ENCODE results near the gene C5orf34.

C5orf34 gene

DNA sequence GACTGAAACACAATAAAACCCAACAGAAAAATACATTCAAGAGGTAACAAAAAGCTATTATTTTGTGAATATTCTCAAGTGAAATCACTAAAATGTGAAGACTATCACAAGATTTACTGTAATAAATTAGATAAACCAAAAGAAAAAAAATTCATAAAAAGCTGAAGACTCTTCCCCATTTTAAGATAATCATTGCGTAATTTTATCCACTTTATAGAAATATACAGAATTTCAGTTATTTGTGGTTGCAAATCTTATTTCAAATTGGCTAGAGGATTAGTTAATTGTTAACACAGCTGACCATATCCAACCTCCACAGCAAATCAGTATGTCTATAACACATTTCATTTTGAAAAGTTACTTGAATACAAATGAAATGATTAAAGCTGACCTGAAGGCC, 23.6 kb downstream of the C5orf34 start:
- Histone ChIP-seq H3K79me2 (ENCODE audit: insufficient read depth, low read length) (no peaks in the 10 kb centered on the region), H3K9me2 (replicated peaks; ENCODE audit: insufficient read depth, low read length) (no peaks in the 10 kb centered on the region), H3K27me3 (ENCODE audit: low read length) (no peaks in the 10 kb centered on the region), H3K4me3 (ENCODE audit: insufficient read depth, low read length, poor library complexity, severe bottlenecking) (no peak overlapping the region), H3K9me3 (ENCODE audit: insufficient read depth, low read length) (no peaks in the 10 kb centered on the region), H4K20me1 (ENCODE audit: low read depth, low read length) (no peaks in the 10 kb centered on the region), H3K36me3 (ENCODE audit: low read length) (peaks cover 54% of the 10 kb centered on the region), H3F3A (ENCODE audit: insufficient read depth) (peaks cover 12% of the 10 kb centered on the region; the same call in 1 of the 2 replicates), H3K4me2 (ENCODE audit: low read depth, low read length, poor library complexity, severe bottlenecking) (no peak overlapping the region), H2AFZ (ENCODE audit: low read depth, low read length, severe bottlenecking) (no peak overlapping the region), H3K27ac (ENCODE audit: low read depth, low read length) (no peak overlapping the region), H3K9ac (ENCODE audit: low read length) (no peak overlapping the region)
- TF ChIP-seq EZH2phosphoT487 (conservative IDR thresholded peaks at IDR 0.05; ENCODE audit: low read length): no peak
- no peak for TF ChIP-seq CTCF (IDR thresholded peaks at IDR 0.05; ENCODE audit: insufficient read depth, low read length, poor library complexity, severe bottlenecking)

GRCh38 chr5:43486353-43486752, 28.6 kb downstream of the C5orf34 start:
- TF ChIP-seq CTCF (IDR thresholded peaks at IDR 0.05; ENCODE audit: insufficient read depth, low read length, poor library complexity, severe bottlenecking) (no peak), EZH2phosphoT487 (conservative IDR thresholded peaks at IDR 0.05; ENCODE audit: low read length) (no peak)
- no peaks in the 10 kb centered on the region for H3K9me2 ChIP-seq (replicated peaks; ENCODE audit: insufficient read depth, low read length)
- H3K27ac ChIP-seq (ENCODE audit: low read depth, low read length): no peak overlapping the region
- H3K9me3 ChIP-seq (ENCODE audit: insufficient read depth, low read length): no peaks in the 10 kb centered on the region
- no peaks in the 10 kb centered on the region for H4K20me1 ChIP-seq (ENCODE audit: low read depth, low read length)
- H3K27me3 ChIP-seq (ENCODE audit: low read length): no peaks in the 10 kb centered on the region
- peaks cover 19% of the 10 kb centered on the region for H3K79me2 ChIP-seq (ENCODE audit: insufficient read depth, low read length)
- no peak overlapping the region for H3K9ac ChIP-seq (ENCODE audit: low read length)
- peaks cover 34% of the 10 kb centered on the region for H3F3A ChIP-seq (ENCODE audit: insufficient read depth)
- H2AFZ ChIP-seq (ENCODE audit: low read depth, low read length, severe bottlenecking): no peak overlapping the region
- no peak overlapping the region for H3K4me2 ChIP-seq (ENCODE audit: low read depth, low read length, poor library complexity, severe bottlenecking)
- no peak overlapping the region for H3K4me3 ChIP-seq (ENCODE audit: insufficient read depth, low read length, poor library complexity, severe bottlenecking)
- peaks cover 30% of the 10 kb centered on the region for H3K36me3 ChIP-seq (ENCODE audit: low read length)

- Histone ChIP-seq H3K9me3 (ENCODE audit: insufficient read depth, low read length) (no peaks in the 10 kb centered on the region), H2AFZ (ENCODE audit: low read depth, low read length, severe bottlenecking) (no peak overlapping the region), H3K9ac (ENCODE audit: low read length) (peak overlapping the region; percentile 80; the same call in 1 of the 2 replicates), H3K27ac (ENCODE audit: low read depth, low read length) (no peak overlapping the region), H3K27me3 (ENCODE audit: low read length) (no peaks in the 10 kb centered on the region), H3K36me3 (ENCODE audit: low read length) (peaks cover 22% of the 10 kb centered on the region), H3K4me3 (ENCODE audit: insufficient read depth, low read length, poor library complexity, severe bottlenecking) (no peak overlapping the region), H3K79me2 (ENCODE audit: insufficient read depth, low read length) (peaks cover 22% of the 10 kb centered on the region), H3F3A (ENCODE audit: insufficient read depth) (peaks cover 30% of the 10 kb centered on the region), H4K20me1 (ENCODE audit: low read depth, low read length) (no peaks in the 10 kb centered on the region), H3K4me2 (ENCODE audit: low read depth, low read length, poor library complexity, severe bottlenecking) (no peak overlapping the region), H3K9me2 (replicated peaks; ENCODE audit: insufficient read depth, low read length) (no peaks in the 10 kb centered on the region)
- TF ChIP-seq EZH2phosphoT487 (conservative IDR thresholded peaks at IDR 0.05; ENCODE audit: low read length) (no peak), CTCF (IDR thresholded peaks at IDR 0.05; ENCODE audit: insufficient read depth, low read length, poor library complexity, severe bottlenecking) (no peak)
These were observed 29.5 kb downstream of the C5orf34 start for GRCh38 chr5:43485406-43485805.
